GM23248 (cell line): ENCODE data around the gene ZIC5.

Experiments used
- EZH2 ChIP-seq: fragments of 200-600 bp; sonication (generic); IDR thresholded peaks from 2 replicates; pipeline ENCODE4 v1.6.1; 2018; ENCODE audit warnings: antibody characterized with exemption, mild to moderate bottlenecking; ENCODE audit not compliant: insufficient read depth, poor library complexity, severe bottlenecking
- EZH2phosphoT487 ChIP-seq: fragments of 200-600 bp; sonication (generic); IDR thresholded peaks from 2 replicates; pipeline ENCODE4 v1.6.1; 2018; ENCODE audit warnings: antibody characterized with exemption, moderate library complexity, mild to moderate bottlenecking, low read depth; ENCODE audit not compliant: insufficient read depth

DNA sequence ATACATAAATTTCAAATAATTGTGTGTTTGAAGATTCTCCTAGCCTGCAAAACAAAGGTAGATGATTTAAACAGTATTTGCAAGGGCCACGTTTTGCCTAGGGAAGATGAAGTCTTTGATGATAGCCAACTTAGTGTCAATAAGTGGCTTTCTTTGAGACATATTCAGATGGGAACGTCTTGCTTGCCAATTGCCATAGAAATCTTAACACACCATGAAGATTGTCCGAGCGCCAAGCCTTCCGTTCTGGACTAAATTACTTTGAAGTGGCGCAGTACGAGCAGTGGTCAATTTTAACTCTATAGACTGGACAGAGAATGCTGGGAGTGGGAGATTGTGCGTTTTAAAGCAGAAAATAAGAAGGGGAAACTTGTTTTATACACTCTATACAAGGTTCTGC lies 9.9 kb downstream of the ZIC5 start:
- no peak for TF ChIP-seq EZH2
- no peak for TF ChIP-seq EZH2phosphoT487
